ENCODE results near the gene SCN8A.

The SCN8A gene

GRCh38 chr12:51822956-51823355 lies 231.9 kb downstream of the SCN8A start:
- no peak overlapping the region for H2AFZ ChIP-seq (ENCODE audit: low read depth)
- H4K20me1 ChIP-seq (ENCODE audit: insufficient read depth), result no peaks in the 10 kb centered on the region
- TF ChIP-seq CTCF (conservative IDR thresholded peaks at IDR 0.05; ENCODE audit: low read depth, low read length), result no peak

GRCh38 chr12:51823875-51824565 lies 233.0 kb downstream of the SCN8A start:
- peaks cover 5% of the 10 kb centered on the region for H3K4me1 ChIP-seq (ENCODE audit: low read depth, poor library complexity, severe bottlenecking)
- peak; percentile 38; the same call in 1 of the 2 replicates for TF ChIP-seq CTCF (conservative IDR thresholded peaks at IDR 0.05; ENCODE audit: low read depth, low read length)
- H4K20me1 ChIP-seq (ENCODE audit: insufficient read depth), result no peaks in the 10 kb centered on the region
- no peak overlapping the region for H3K4me3 ChIP-seq (IDR thresholded peaks at IDR 0.05; ENCODE audit: insufficient read depth, low read depth, low read length)
- H3K9ac ChIP-seq, result no peak overlapping the region
- no peak overlapping the region for H2AFZ ChIP-seq (ENCODE audit: low read depth)
- H3K27me3 ChIP-seq (ENCODE audit: insufficient read depth, low read depth), result peaks cover 8% of the 10 kb centered on the region; the same call in 1 of the 2 replicates
- no peaks in the 10 kb centered on the region for H3K36me3 ChIP-seq (ENCODE audit: insufficient read depth)
- H3K79me2 ChIP-seq (ENCODE audit: insufficient read depth, low read depth), result no peaks in the 10 kb centered on the region
- H3K27ac ChIP-seq, result no peak overlapping the region
- no peak overlapping the region for H3K4me2 ChIP-seq

More at GRCh38 chr12:51822956-51823355, 231.9 kb downstream of the SCN8A start:
- H3K9ac ChIP-seq, result no peak overlapping the region
- H3K4me3 ChIP-seq (IDR thresholded peaks at IDR 0.05; ENCODE audit: insufficient read depth, low read depth, low read length), result no peak overlapping the region
- H3K79me2 ChIP-seq (ENCODE audit: insufficient read depth, low read depth), result no peaks in the 10 kb centered on the region
- H3K4me1 ChIP-seq (ENCODE audit: low read depth, poor library complexity, severe bottlenecking), result peaks cover 1% of the 10 kb centered on the region
- H3K27me3 ChIP-seq (ENCODE audit: insufficient read depth, low read depth), result peaks cover 8% of the 10 kb centered on the region; the same call in 1 of the 2 replicates
- no peak overlapping the region for H3K27ac ChIP-seq
- no peaks in the 10 kb centered on the region for H3K36me3 ChIP-seq (ENCODE audit: insufficient read depth)
- no peak overlapping the region for H3K4me2 ChIP-seq

- Histone ChIP-seq H3K27ac (no peak overlapping the region), H3K9ac (no peak overlapping the region), H3K27me3 (ENCODE audit: insufficient read depth, low read depth) (peaks cover 5% of the 10 kb centered on the region; the same call in 1 of the 2 replicates), H3K79me2 (ENCODE audit: insufficient read depth, low read depth) (no peaks in the 10 kb centered on the region), H2AFZ (ENCODE audit: low read depth) (no peak overlapping the region), H3K4me3 (IDR thresholded peaks at IDR 0.05; ENCODE audit: insufficient read depth, low read depth, low read length) (no peak overlapping the region), H4K20me1 (ENCODE audit: insufficient read depth) (no peaks in the 10 kb centered on the region), H3K36me3 (ENCODE audit: insufficient read depth) (no peaks in the 10 kb centered on the region), H3K4me2 (no peak overlapping the region), H3K4me1 (ENCODE audit: low read depth, poor library complexity, severe bottlenecking) (peaks cover 5% of the 10 kb centered on the region)
- TF ChIP-seq CTCF (conservative IDR thresholded peaks at IDR 0.05; ENCODE audit: low read depth, low read length), result no peak
Observed at GRCh38 chr12:51825216-51825615, 234.2 kb downstream of the SCN8A start.

- H3K4me3 ChIP-seq (IDR thresholded peaks at IDR 0.05; ENCODE audit: insufficient read depth, low read depth, low read length), result no peak overlapping the region
- peaks cover 17% of the 10 kb centered on the region; the same call in 1 of the 2 replicates for H3K27me3 ChIP-seq (ENCODE audit: insufficient read depth, low read depth)
- H3K27ac ChIP-seq, result no peak overlapping the region
- H2AFZ ChIP-seq (ENCODE audit: low read depth), result no peak overlapping the region
- no peak overlapping the region for H3K9ac ChIP-seq
- no peaks in the 10 kb centered on the region for H4K20me1 ChIP-seq (ENCODE audit: insufficient read depth)
- no peaks in the 10 kb centered on the region for H3K79me2 ChIP-seq (ENCODE audit: insufficient read depth, low read depth)
- H3K36me3 ChIP-seq (ENCODE audit: insufficient read depth), result no peaks in the 10 kb centered on the region
- peaks cover 5% of the 10 kb centered on the region for H3K4me1 ChIP-seq (ENCODE audit: low read depth, poor library complexity, severe bottlenecking)
- TF ChIP-seq CTCF (conservative IDR thresholded peaks at IDR 0.05; ENCODE audit: low read depth, low read length), result no peak
- H3K4me2 ChIP-seq, result no peak overlapping the region
Observed at GRCh38 chr12:51826881-51827280, 235.8 kb downstream of the SCN8A start.
